ENCODE data around the gene GINS3. TPM values are rescaled to one million over a fixed set of nuclear protein-coding genes. Genes with fewer than 3 reads are reported as not detected.

The GINS3 gene
- total RNA-seq, 1 experiment from 2014 or later = 17.5 TPM

GRCh38 chr16:58425756-58426494, 33.7 kb downstream of the GINS3 start:
- Histone ChIP-seq H3K4me3 (ENCODE audit: low read length) (no peak overlapping the region), H2AFZ (ENCODE audit: low read length) (no peak overlapping the region), H3K4me2 (ENCODE audit: low read length) (no peak overlapping the region), H3K79me2 (ENCODE audit: low read length) (no peaks in the 10 kb centered on the region), H4K20me1 (ENCODE audit: low read length) (no peaks in the 10 kb centered on the region), H3K4me1 (ENCODE audit: insufficient read depth, low read length) (peaks cover 11% of the 10 kb centered on the region), H3K9me2 (replicated peaks; ENCODE audit: low read length) (no peaks in the 10 kb centered on the region), H3K9ac (ENCODE audit: low read length) (no peak overlapping the region), H3K27ac (ENCODE audit: low read length) (no peak overlapping the region), H3K27me3 (ENCODE audit: low read length) (no peaks in the 10 kb centered on the region), H3K36me3 (ENCODE audit: low read depth, low read length) (no peaks in the 10 kb centered on the region), H3F3A (ENCODE audit: low read length, unreplicated experiment) (no peaks in the 10 kb centered on the region), H3K9me3 (ENCODE audit: low read length) (no peaks in the 10 kb centered on the region)
- TF ChIP-seq, protein P1, sequence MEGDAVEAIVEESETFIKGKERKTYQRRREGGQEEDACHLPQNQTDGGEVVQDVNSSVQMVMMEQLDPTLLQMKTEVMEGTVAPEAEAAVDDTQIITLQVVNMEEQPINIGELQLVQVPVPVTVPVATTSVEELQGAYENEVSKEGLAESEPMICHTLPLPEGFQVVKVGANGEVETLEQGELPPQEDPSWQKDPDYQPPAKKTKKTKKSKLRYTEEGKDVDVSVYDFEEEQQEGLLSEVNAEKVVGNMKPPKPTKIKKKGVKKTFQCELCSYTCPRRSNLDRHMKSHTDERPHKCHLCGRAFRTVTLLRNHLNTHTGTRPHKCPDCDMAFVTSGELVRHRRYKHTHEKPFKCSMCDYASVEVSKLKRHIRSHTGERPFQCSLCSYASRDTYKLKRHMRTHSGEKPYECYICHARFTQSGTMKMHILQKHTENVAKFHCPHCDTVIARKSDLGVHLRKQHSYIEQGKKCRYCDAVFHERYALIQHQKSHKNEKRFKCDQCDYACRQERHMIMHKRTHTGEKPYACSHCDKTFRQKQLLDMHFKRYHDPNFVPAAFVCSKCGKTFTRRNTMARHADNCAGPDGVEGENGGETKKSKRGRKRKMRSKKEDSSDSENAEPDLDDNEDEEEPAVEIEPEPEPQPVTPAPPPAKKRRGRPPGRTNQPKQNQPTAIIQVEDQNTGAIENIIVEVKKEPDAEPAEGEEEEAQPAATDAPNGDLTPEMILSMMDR (conservative IDR thresholded peaks at IDR 0.05; ENCODE audit: low read depth, low read length) = no peak
- TF ChIP-seq EZH2 (IDR thresholded peaks at IDR 0.05; ENCODE audit: low read length, unreplicated experiment) = no peak
- TF ChIP-seq EZH2phosphoT487 (IDR thresholded peaks at IDR 0.05; ENCODE audit: borderline replicate concordance, low read length) = no peak
- BruUV-seq (replicated peaks) = no TSS peak
- intact Hi-C loops (cut with micrococcal nuclease) = no loop called here
- ATAC-seq = no peak
- no peak for DNase-seq
- CTCF ChIA-PET = no interaction called here
- POLR2A ChIA-PET (ENCODE audit: unreplicated experiment) = no interaction called here

GRCh38 chr16:58426966-58427365, 34.7 kb downstream of the GINS3 start:
- TF ChIP-seq, protein P1 (conservative IDR thresholded peaks at IDR 0.05; ENCODE audit: low read depth, low read length) = no peak
- TF ChIP-seq EZH2 (IDR thresholded peaks at IDR 0.05; ENCODE audit: low read length, unreplicated experiment) (no peak), EZH2phosphoT487 (IDR thresholded peaks at IDR 0.05; ENCODE audit: borderline replicate concordance, low read length) (no peak)
- H3K9me3 ChIP-seq (ENCODE audit: low read length) = no peaks in the 10 kb centered on the region
- POLR2A ChIA-PET (ENCODE audit: unreplicated experiment) = no interaction called here
- no peak overlapping the region for H2AFZ ChIP-seq (ENCODE audit: low read length)
- DNase-seq (no peak), ATAC-seq (no peak)
- no peaks in the 10 kb centered on the region for H3K27me3 ChIP-seq (ENCODE audit: low read length)
- H3F3A ChIP-seq (ENCODE audit: low read length, unreplicated experiment) = no peaks in the 10 kb centered on the region
- CTCF ChIA-PET = no interaction called here
- H3K27ac ChIP-seq (ENCODE audit: low read length) = no peak overlapping the region
- intact Hi-C loops (cut with micrococcal nuclease) = no loop called here
- no peaks in the 10 kb centered on the region for H3K9me2 ChIP-seq (replicated peaks; ENCODE audit: low read length)
- no peak overlapping the region for H3K4me2 ChIP-seq (ENCODE audit: low read length)
- H3K36me3 ChIP-seq (ENCODE audit: low read depth, low read length) = no peaks in the 10 kb centered on the region
- no peak overlapping the region for H3K9ac ChIP-seq (ENCODE audit: low read length)
- no peaks in the 10 kb centered on the region for H4K20me1 ChIP-seq (ENCODE audit: low read length)
- no peak overlapping the region for H3K4me3 ChIP-seq (ENCODE audit: low read length)
- BruUV-seq (replicated peaks) = no TSS peak
- H3K79me2 ChIP-seq (ENCODE audit: low read length) = no peaks in the 10 kb centered on the region
- peaks cover 1% of the 10 kb centered on the region for H3K4me1 ChIP-seq (ENCODE audit: insufficient read depth, low read length)
